GM12892 (cell line): ENCODE data around the gene ROR1.

Experiments
- POLR2A ChIP-seq: IDR thresholded peaks from 2 replicates; pipeline ENCODE4 v1.6.1; 2011; ENCODE audit warnings: low read depth, low read length, control low read depth
- POLR2AphosphoS5 ChIP-seq: IDR thresholded peaks from 2 replicates; pipeline ENCODE4 v1.6.1; 2011; ENCODE audit warnings: low read depth, low read length, control low read depth
- TAF1 ChIP-seq: IDR thresholded peaks from 2 replicates; pipeline ENCODE4 v1.6.1; 2011; ENCODE audit warnings: low read depth, mild to moderate bottlenecking, control low read depth, low read length, borderline replicate concordance

DNA sequence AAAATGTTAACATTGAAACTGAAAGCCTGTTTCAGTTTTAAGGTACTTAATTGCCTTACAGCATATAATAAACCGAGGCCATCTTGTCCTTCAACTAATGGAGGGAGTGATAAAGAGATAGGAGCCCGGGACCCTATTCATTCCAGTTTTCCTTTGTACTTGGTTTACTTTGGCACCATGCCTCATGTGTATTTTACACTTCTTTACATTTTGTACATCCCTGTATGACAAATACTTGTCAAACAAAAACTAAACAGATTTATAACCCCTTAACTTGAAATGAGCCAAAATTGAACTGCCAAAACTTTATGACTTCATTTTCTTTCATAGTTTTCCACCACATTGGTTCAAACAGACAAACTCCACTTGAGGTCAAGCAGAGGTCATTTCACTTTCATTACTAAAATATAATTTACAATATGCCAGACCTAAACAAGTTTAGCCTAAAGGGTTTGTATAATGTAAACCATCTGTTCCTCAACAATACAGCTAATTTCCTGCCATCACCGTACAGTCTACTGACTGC is 398.7 kb downstream of the ROR1 start:
- TF ChIP-seq POLR2AphosphoS5 (no peak), POLR2A (no peak), TAF1 (no peak)
